HG03571 (cell line): Measurements from ENCODE around the gene CCDC188.

ENCODE experiments used
- ATAC-seq: cut with Tn5 transposase; IDR thresholded peaks from one replicate; pipeline ENCODE4 v1.9.1; 2021; ENCODE audit not compliant: unreplicated experiment

CCDC188 gene

DNA sequence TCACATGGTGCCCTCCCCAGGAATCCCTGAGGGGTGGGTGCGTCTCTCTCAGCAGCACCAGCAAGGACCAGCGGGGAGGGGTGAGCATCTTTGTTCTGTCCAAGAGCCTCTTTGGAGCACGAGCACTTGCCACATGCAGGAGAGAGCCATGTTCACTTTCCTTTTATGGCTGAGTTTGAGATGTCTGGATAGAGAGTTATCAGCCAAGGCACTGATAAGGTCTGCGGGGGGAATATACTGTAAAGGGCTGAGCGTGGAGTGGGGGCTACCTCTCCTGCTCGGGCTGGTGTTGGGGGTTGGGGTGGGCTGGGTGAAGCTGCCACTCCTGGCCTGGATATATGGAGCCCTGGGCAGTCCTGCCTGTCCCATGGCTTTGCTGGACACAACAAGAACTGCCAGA, 34.9 kb upstream of the CCDC188 start:
- ATAC-seq: no peak

DNA sequence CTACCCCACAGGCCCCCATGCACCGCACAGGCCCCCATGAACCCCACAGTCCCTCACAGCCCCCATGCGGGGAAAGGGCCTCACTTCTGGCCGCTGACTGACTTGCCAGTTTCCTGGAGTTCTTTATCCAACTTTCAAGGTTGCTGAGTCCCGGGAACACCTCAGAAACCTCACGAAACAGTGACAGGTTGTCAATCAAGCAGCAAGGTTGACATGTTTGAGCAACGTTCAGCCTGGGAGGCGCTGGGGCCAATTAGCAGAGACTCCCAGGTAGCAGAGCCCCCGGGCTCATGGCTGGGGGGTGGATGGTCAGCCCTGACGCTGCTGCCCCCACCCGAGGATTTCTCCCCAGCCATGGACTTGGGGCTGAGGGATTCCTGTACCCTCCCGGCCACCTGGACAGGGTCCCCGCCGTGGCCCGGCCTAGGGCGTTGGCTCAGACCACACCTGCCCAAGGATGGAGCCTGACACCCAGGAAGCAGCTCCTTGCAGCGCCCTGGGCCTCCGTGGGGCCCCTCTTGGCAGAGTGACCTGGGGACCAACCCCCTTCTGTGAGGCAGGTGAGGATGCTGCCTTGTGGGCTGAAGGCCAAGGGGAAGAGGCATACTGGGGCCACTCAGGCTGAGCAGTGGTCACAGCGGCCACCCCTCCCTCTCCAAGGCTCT, 33.8 kb upstream of the CCDC188 start:
- ATAC-seq: no peak

GRCh38 chr22:20183823-20184222, 33.0 kb upstream of the CCDC188 start:
- no peak for ATAC-seq

GRCh38 chr22:20183101-20183500, 32.2 kb upstream of the CCDC188 start:
- no peak for ATAC-seq

DNA sequence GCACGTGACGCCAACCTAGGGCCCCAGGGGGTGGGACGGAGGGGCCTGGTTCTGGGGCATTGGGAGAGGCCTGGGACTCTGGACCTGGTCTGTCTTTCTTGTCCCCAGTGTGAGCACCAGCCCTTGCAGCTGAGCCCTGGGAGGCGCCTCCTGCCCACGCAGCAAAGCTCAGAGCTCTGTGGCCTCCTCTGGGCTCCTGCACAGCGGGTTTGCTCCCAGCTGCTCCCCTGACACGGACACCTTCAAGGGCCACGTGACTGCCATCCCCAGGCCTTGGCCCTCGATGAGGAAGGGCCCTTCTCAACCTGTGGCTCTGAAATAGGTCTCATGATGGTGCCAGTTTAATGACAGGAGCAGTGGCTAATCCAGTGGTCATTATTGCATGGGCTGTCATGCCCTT, 31.5 kb upstream of the CCDC188 start:
- no peak for ATAC-seq

DNA sequence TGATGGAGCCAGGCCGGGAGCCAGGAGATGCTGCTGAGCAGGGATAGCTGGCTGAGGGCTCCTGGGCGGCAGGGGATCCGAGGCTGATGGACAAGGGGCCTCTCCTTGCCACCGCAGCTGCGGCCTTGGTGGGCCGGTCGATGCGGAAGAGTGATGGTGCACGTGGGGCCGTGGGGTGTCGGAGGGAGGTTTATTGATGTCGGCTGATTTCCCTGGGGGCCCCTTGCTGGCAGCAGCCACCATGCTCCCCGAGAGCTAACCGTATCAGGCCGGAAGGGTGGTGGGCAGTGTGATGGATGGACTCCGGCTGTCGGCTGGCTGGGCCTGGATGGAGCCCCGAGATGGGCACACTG, 31.0 kb upstream of the CCDC188 start:
- no peak for ATAC-seq

- no peak for ATAC-seq
Observed at GRCh38 chr22:20181194-20181883, 30.5 kb upstream of the CCDC188 start.

DNA sequence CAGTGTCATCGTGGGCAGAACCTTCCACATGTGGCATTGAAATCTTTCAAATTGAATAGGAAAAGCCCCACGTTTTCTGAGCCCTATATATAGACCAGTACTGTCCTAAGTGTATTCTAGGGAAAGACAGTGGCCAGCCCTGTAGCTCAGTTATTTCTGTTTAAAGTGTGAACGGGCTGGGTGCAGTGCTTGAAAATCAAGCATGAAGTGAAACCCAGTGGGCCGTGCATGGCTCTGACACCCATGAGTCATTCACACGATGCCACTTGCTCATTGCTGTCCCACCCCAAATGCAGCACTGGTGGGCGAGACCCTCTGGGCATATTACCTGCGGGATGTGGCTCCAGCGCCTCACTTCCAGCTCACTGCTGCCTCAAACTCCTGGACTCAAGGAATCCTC, 29.8 kb upstream of the CCDC188 start:
- no peak for ATAC-seq

GRCh38 chr22:20180245-20180630, 29.4 kb upstream of the CCDC188 start:
- ATAC-seq: no peak

GRCh38 chr22:20179455-20180244, 28.8 kb upstream of the CCDC188 start:
- no peak for ATAC-seq

- ATAC-seq: no peak
Observed at GRCh38 chr22:20178915-20179227, 28.0 kb upstream of the CCDC188 start.

- no peak for ATAC-seq
Observed at GRCh38 chr22:20178075-20178914, 27.4 kb upstream of the CCDC188 start.

DNA sequence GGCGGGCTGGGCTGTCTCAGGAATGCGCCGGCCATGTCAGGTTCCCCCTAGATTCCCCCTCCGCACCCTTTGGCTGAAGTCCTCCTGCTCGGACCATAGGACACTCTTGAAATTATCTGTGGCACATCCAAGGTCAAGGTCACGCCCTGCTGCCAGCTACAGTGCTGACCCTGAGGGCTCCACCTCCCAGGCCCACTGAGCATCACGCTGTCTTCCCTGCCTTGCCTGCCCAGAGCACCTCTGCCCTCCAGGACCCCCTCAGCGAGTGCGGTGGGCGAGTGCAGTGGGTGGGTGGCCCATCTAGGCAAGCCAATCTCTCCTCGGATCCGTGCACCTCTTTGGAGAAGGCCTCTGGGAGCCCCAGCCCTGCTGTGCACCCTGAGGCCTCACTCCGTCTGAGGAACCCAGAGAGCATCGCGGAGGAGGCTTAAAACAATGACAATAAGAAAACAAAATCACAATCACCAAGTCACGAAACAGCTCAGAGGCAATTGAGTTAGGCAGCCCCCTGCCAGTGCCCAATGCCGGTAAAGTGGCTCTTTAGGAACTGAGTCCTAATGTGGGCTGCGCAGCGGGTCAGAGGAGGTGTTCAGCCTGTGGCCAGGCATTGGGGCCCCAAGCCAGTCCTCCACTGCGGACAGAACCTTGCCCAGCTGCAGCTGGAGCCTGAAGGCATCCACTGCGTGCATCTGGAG, 26.5 kb upstream of the CCDC188 start:
- ATAC-seq: no peak

DNA sequence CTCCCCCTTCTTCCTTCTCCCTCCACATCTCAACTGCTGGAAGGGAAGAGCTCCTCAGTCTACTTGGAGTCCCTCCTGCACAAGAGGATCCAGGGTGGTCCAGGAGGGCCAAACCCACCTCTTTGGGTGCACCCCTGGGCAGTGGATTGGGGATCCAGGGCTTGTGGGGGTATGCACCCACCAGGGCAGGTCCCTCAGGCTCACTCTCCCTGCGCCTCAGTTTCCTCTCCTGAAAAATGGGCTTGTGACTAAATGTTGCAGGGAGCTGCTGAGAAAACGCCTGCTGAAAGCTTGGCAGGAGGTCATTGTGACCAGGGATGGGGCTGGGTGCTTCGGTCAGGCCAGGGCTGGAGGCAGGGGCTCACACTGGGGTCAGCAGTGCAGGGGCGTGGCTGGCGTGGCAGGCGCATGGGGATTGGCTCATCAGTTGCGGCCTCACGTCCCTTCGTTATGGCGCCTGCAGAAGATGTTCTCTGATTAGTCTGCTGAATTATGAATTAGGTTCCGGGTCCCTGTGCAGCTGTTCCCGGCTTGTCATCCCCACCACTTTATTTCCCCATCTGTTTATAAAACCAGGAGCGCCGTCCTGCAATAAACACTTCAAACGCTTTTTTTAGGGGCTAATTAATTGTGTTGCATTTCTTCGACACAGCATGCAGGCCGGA, 25.7 kb upstream of the CCDC188 start:
- ATAC-seq: no peak

- no peak for ATAC-seq
Observed at GRCh38 chr22:20175597-20175900, 24.7 kb upstream of the CCDC188 start.

- ATAC-seq: no peak
Observed at GRCh38 chr22:20174785-20175596, 24.1 kb upstream of the CCDC188 start.

- ATAC-seq: no peak
Observed at GRCh38 chr22:20173772-20174171, 22.9 kb upstream of the CCDC188 start.

DNA sequence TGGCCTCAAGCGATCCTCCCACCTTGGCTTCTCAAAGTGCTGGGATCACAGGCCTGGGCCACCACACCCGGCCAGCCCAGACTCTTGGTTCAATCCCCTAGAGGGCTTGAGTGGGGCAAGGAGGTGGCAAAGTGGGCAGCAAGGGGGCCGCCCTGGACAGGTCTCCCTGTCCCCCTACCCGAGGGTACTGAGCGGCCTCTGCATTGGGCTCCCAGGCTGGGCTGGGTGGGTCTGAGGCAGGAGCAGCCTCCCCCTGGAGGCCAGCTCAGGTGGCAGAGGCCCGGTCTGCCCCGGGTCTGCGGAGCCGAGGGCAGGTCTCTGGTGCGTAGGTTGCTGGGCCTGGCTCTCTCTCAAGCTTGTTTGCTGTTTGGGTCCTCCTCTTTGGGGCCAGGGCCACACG, 22.4 kb upstream of the CCDC188 start:
- ATAC-seq: no peak

DNA sequence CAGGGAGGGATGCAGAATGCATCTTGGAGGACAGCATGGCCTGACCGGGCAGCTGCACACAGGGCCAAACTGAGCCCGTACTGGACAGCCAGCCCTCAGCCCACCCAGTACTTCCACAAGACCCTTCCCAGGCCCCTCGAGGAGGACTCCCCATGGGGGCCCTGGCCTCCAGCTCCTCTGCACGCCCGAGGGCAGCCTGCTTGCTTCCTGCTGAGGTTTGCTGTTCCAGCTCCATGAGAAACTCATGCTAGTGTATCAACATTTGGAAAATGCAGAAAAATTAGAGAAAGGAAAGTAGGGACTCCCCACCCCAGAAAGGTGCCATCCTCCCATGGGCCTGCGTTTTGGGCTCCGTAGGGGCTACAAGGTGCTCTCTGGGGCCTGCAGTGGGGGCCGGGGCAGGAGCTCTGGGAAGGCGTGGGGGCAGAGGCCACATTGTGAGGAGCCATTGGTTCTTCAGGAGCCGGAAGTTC, 21.3 kb upstream of the CCDC188 start:
- ATAC-seq: no peak
